OCI-LY3 (cell line): ENCODE measurements around the gene WWOX.

Experiments
- H2AFZ ChIP-seq: fragments of 200-600, 300-600 bp; shearing (Covaris generic); 2 replicates; pipeline ENCODE4 v1.6.0; 2014; ENCODE audit warnings: antibody characterized with exemption, low read depth, low read length
- H3K27ac ChIP-seq: fragments of 200-600, 300-600 bp; sonication (generic); 2 replicates; pipeline ENCODE4 v1.5.1; 2014; ENCODE audit warnings: mild to moderate bottlenecking, low read length, moderate library complexity, mixed read lengths
- H3K27me3 ChIP-seq: fragments of 200-600, 300-600 bp; sonication (generic); 2 replicates; pipeline ENCODE4 v1.6.1; 2014; ENCODE audit warnings: low read depth, low read length, mixed read lengths
- H3K36me3 ChIP-seq: fragments of 200-600, 300-600 bp; sonication (generic); replicated peaks from 2 replicates; pipeline ENCODE3; 2014; ENCODE audit warnings: low read depth, low read length, mixed read lengths
- H3K4me1 ChIP-seq: fragments of 300-600, 200-600 bp; sonication (generic); 2 replicates; pipeline ENCODE4 v1.6.1; 2014; ENCODE audit warnings: low read length, mixed read lengths
- H3K4me2 ChIP-seq: fragments of 200-600, 300-600 bp; sonication (generic); 2 replicates; pipeline ENCODE4 v1.6.1; 2014; ENCODE audit warnings: low read length, mixed read lengths
- H3K4me3 ChIP-seq: fragments of 300-600, 200-600 bp; sonication (generic); 2 replicates; pipeline ENCODE4 v1.5.1; 2014; ENCODE audit warnings: antibody characterized with exemption, mild to moderate bottlenecking, low read length, moderate library complexity
- H3K79me2 ChIP-seq: fragments of 300-600, 200-600 bp; shearing (Covaris generic); 2 replicates; pipeline ENCODE4 v1.6.1; 2014; ENCODE audit warnings: mild to moderate bottlenecking, low read length, mixed read lengths
- H3K9ac ChIP-seq: fragments of 300-600, 200-600 bp; shearing (Covaris generic); 2 replicates; pipeline ENCODE4 v1.6.0; 2014; ENCODE audit warnings: mild to moderate bottlenecking, low read length, moderate library complexity
- H3K9me3 ChIP-seq: fragments of 200-600, 300-600 bp; shearing (Covaris generic); 2 replicates; pipeline ENCODE4 v1.6.1; 2014; ENCODE audit warnings: low read length, mixed read lengths; ENCODE audit not compliant: insufficient read depth
- H4K20me1 ChIP-seq: fragments of 200-600, 300-600 bp; sonication (generic); 2 replicates; pipeline ENCODE4 v1.6.1; 2016; ENCODE audit warnings: low read length, mixed read lengths; ENCODE audit not compliant: insufficient read depth
- CTCF ChIP-seq: fragments of 200-600, 300-600 bp; sonication (generic); IDR thresholded peaks from 2 replicates; pipeline ENCODE4 v1.5.1; 2014; ENCODE audit warnings: antibody characterized with exemption, low read length, low read depth
- EZH2phosphoT487 ChIP-seq: fragments of 200-600 bp; shearing (Covaris generic); IDR thresholded peaks from 2 replicates; pipeline ENCODE4 v1.6.1; 2018; ENCODE audit warnings: antibody characterized with exemption, mixed run types, low read depth

The WWOX gene

GRCh38 chr16:78998879-78999278 lies 899.4 kb downstream of the WWOX start:
- Histone ChIP-seq H4K20me1 (no peaks in the 10 kb centered on the region), H3K9me3 (no peaks in the 10 kb centered on the region), H3K79me2 (no peaks in the 10 kb centered on the region), H3K4me2 (no peak overlapping the region), H3K27me3 (peaks cover 13% of the 10 kb centered on the region; the same call in 1 of the 2 replicates), H3K36me3 (no peaks in the 10 kb centered on the region), H3K9ac (no peak overlapping the region), H3K4me1 (no peaks in the 10 kb centered on the region), H3K27ac (no peak overlapping the region), H3K4me3 (no peak overlapping the region), H2AFZ (no peak overlapping the region)
- TF ChIP-seq EZH2phosphoT487 (no peak), CTCF (no peak)

- Histone ChIP-seq H3K36me3 (no peaks in the 10 kb centered on the region), H3K27ac (no peak overlapping the region), H4K20me1 (no peaks in the 10 kb centered on the region), H3K9ac (no peak overlapping the region), H3K4me1 (peaks cover 3% of the 10 kb centered on the region), H3K79me2 (no peaks in the 10 kb centered on the region), H3K4me3 (no peak overlapping the region), H3K9me3 (no peaks in the 10 kb centered on the region), H2AFZ (no peak overlapping the region), H3K27me3 (peaks cover 14% of the 10 kb centered on the region; the same call in 1 of the 2 replicates), H3K4me2 (no peak overlapping the region)
- TF ChIP-seq CTCF (no peak), EZH2phosphoT487 (no peak)
Measured at GRCh38 chr16:79001156-79001967, 901.9 kb downstream of the WWOX start.

GRCh38 chr16:79003026-79003609 lies 903.7 kb downstream of the WWOX start:
- H3K27ac ChIP-seq, result no peak overlapping the region
- TF ChIP-seq EZH2phosphoT487 (no peak), CTCF (no peak)
- H3K9ac ChIP-seq, result no peak overlapping the region
- no peak overlapping the region for H2AFZ ChIP-seq
- no peaks in the 10 kb centered on the region for H4K20me1 ChIP-seq
- peaks cover 4% of the 10 kb centered on the region for H3K36me3 ChIP-seq
- H3K4me3 ChIP-seq, result no peak overlapping the region
- H3K27me3 ChIP-seq, result peaks cover 14% of the 10 kb centered on the region; the same call in 1 of the 2 replicates
- peaks cover 21% of the 10 kb centered on the region for H3K4me1 ChIP-seq
- no peak overlapping the region for H3K4me2 ChIP-seq
- H3K9me3 ChIP-seq, result no peaks in the 10 kb centered on the region
- H3K79me2 ChIP-seq, result no peaks in the 10 kb centered on the region

GRCh38 chr16:79004309-79004708 lies 904.9 kb downstream of the WWOX start:
- H2AFZ ChIP-seq, result no peak overlapping the region
- H4K20me1 ChIP-seq, result no peaks in the 10 kb centered on the region
- H3K9me3 ChIP-seq, result no peaks in the 10 kb centered on the region
- H3K79me2 ChIP-seq, result no peaks in the 10 kb centered on the region
- no peak for TF ChIP-seq EZH2phosphoT487
- no peak for TF ChIP-seq CTCF
- H3K9ac ChIP-seq, result no peak overlapping the region
- H3K4me2 ChIP-seq, result no peak overlapping the region
- peaks cover 14% of the 10 kb centered on the region; the same call in 1 of the 2 replicates for H3K27me3 ChIP-seq
- H3K4me3 ChIP-seq, result no peak overlapping the region
- peaks cover 7% of the 10 kb centered on the region for H3K36me3 ChIP-seq
- H3K4me1 ChIP-seq, result peaks cover 30% of the 10 kb centered on the region
- H3K27ac ChIP-seq, result no peak overlapping the region
